Endothelial cell of umbilical vein (primary cell): ENCODE data around the gene LIPA.

Source experiments
- POLR2A ChIP-seq: IDR thresholded peaks from 2 replicates; pipeline ENCODE4 v1.6.1; 2012; ENCODE audit warnings: low read depth, mild to moderate bottlenecking, control low read depth, low read length
- TF ChIP-seq, protein P1 (sequence below), 2 donors: IDR thresholded peaks; 1 replicate in 1 of 2; 2 replicates in 1 of 2; pipeline ENCODE4 v1.5.1; 2011; ENCODE audit warnings: low read length in 2 of 2, mild to moderate bottlenecking in 2 of 2, moderate library complexity in 2 of 2, control low read depth in 1 of 2, inconsistent platforms in 1 of 2, low read depth in 1 of 2; ENCODE audit not compliant: insufficient read depth in 1 of 2; ENCODE audit errors: extremely low read depth in 1 of 2
- TF ChIP-seq, protein P2 (sequence below): IDR thresholded peaks from 2 replicates; pipeline ENCODE4 v1.6.1; 2011; ENCODE audit not compliant: insufficient read depth, insufficient read length

DNA sequence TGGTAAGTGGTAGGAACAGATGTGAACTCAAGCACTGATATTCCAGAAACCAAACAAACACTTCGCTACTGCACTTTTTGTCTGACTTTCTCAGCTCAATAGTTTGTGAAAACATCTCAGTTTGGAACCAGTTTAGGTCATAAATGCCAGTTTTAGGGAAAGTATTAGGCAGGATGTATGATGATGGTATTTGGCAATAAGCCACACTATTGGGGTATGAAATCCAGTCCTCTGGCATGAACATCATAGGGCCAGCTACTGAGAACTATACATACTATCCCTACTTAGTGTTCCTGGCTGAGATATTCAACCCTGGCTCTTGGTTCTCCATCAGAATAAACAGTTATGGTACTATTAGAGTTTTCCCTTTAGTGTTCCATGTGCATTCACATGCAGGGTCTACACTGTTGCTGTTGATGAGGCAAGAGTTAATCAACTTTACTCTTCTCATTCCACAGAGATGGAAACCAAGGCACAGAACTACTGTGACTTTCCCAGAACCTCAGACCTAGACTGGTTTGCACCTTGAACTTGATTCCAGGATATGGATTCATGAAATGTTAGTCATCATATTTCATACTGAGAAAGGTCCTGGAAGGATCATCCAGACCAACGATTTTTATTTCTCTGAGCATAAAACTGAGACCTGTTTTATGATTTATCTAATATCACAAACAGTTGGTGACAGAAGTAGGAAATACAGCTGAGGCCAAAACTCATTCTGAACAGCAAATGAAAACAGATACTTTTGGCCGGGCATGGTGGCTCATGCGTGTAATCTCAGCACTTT, 30.2 kb upstream of the LIPA start:
- TF ChIP-seq, protein P1, sequence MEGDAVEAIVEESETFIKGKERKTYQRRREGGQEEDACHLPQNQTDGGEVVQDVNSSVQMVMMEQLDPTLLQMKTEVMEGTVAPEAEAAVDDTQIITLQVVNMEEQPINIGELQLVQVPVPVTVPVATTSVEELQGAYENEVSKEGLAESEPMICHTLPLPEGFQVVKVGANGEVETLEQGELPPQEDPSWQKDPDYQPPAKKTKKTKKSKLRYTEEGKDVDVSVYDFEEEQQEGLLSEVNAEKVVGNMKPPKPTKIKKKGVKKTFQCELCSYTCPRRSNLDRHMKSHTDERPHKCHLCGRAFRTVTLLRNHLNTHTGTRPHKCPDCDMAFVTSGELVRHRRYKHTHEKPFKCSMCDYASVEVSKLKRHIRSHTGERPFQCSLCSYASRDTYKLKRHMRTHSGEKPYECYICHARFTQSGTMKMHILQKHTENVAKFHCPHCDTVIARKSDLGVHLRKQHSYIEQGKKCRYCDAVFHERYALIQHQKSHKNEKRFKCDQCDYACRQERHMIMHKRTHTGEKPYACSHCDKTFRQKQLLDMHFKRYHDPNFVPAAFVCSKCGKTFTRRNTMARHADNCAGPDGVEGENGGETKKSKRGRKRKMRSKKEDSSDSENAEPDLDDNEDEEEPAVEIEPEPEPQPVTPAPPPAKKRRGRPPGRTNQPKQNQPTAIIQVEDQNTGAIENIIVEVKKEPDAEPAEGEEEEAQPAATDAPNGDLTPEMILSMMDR (IDR thresholded peaks at IDR 0.05; ENCODE audit: extremely low read depth in 1 of 2, insufficient read depth in 1 of 2, low read depth in 1 of 2, low read length in 2 of 2), result no peak
- TF ChIP-seq, protein P2, sequence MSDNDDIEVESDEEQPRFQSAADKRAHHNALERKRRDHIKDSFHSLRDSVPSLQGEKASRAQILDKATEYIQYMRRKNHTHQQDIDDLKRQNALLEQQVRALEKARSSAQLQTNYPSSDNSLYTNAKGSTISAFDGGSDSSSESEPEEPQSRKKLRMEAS, result no peak
- TF ChIP-seq POLR2A, result no peak
